Measurements from ENCODE around the gene PRKN.

DNA sequence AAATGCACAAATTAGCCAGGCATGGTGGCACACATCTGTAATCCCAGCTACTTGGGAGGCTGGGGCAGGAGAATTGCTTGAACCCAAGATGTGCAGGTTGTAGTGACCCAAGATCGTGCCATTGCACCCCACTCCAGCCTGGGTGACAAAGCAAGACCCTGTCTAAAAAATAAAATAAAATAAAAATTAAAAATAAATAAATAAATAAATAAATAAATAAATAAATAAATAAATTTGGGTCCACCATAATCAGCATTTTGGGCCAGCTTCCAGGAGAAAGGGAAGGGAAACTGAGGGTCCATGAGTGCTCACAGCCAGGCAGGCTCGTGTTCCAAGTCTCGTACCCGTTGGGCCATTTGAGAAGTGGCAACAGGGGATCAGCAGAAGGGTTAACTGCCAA lies 1322.1 kb downstream of the PRKN start:
- TF ChIP-seq, protein P1, sequence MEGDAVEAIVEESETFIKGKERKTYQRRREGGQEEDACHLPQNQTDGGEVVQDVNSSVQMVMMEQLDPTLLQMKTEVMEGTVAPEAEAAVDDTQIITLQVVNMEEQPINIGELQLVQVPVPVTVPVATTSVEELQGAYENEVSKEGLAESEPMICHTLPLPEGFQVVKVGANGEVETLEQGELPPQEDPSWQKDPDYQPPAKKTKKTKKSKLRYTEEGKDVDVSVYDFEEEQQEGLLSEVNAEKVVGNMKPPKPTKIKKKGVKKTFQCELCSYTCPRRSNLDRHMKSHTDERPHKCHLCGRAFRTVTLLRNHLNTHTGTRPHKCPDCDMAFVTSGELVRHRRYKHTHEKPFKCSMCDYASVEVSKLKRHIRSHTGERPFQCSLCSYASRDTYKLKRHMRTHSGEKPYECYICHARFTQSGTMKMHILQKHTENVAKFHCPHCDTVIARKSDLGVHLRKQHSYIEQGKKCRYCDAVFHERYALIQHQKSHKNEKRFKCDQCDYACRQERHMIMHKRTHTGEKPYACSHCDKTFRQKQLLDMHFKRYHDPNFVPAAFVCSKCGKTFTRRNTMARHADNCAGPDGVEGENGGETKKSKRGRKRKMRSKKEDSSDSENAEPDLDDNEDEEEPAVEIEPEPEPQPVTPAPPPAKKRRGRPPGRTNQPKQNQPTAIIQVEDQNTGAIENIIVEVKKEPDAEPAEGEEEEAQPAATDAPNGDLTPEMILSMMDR (IDR thresholded peaks at IDR 0.05; ENCODE audit: low read length), result no peak
- TF ChIP-seq EZH2 (optimal IDR thresholded peaks at IDR 0.05; ENCODE audit: low read depth, low read length), result no peak
